Activated CD8-positive, alpha-beta memory T cell treated with anti-CD3 and anti-CD28 coated beads for 4 hours (primary cell): ENCODE data around the gene CDC25C.

ENCODE experiments used
- DNase-seq, 2 donors: peaks; one replicate each; pipeline ENCODE4 v3.0.0-alpha.2; 2020; ENCODE audit warnings: low read depth in 2 of 2

Gene CDC25C

DNA sequence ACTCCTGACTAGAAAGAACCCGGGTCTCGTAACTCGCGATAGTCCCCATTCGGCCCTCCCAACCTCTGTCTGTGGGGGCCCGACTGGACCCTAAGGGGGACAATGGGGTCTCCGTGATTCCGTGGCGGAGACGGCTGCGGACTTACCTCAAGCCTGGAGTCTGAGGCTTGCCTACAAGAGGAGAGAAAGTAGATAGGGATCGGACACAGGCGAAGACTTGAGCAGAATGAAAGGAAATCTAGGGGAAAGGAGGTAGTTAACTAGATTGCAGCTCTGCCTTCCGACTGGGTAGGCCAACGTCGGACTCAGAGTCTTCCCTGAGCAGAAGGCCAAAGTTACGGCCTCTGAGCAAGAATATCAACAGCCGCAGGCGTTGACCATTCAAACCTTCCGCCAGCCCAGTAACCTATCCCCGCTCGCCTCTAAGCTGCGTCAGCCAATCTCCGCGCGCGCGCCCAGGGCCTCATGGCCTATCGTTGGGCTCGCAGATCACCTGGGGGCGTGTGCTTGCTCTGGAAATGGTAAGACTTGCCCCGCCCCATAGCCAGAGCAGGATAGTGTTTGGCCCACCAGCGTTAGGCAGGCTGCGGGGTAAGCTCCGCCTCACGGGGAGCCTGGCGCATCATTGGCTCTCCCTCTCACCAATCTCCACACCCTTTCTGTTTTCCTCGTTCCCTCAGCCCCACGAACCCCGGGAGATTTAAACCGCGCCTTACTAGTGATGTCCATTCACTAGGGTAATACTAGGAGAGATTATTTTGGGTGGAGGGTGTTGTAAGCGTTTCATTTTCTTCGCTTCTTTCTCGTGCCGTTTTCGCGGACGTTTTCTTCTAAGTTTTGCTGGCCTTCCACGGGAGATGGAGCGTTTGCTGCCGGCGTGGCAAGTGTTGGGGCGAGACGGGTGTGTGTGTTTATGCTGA is at the start of gene CDC25C:
Gene CDC25C (minus strand): TSS at position 356 of the 920 bp plus-strand sequence. CDS start 624 bp downstream, outside the sequence.
- DNase-seq = peak; percentile 92 to 95

DNA sequence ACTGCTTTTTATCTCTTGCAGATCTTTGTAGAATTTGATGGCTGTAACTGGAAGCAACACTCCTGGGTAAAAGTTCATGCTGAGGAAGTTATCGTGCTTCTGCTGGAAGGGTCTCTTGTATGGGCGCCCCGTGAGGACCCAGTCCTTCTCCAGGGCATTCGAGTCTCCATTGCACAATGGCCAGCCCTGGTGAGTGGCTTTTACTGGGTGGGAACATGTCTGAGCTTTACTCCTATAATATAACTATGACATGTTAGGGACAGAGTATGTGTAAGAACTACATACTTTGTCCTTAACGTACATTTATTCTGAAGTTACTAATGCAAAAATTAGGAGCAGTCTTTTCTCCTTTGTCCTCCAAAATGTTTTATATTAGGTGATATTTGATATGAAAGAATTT is 41.0 kb upstream of the CDC25C start:
- DNase-seq = no peak

DNA sequence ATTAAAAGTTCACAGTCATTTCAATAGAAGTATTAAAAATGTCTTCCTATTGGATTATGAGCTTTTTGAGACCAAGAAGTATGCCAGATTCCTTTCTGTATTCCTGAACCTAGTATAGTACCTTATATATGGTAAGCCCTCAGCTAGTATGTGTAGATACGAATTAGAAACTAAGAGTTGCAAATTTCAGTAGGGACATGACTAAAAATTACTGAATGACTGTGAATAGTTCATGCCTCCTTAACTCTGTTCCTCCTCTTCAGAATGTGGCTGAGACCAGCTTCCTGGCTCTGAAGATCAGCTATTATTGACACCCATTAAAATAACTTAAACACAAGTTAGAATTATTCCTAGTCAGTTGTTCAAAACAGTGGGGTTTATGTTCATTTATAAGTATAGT is 40.6 kb upstream of the CDC25C start:
- no peak for DNase-seq

DNA sequence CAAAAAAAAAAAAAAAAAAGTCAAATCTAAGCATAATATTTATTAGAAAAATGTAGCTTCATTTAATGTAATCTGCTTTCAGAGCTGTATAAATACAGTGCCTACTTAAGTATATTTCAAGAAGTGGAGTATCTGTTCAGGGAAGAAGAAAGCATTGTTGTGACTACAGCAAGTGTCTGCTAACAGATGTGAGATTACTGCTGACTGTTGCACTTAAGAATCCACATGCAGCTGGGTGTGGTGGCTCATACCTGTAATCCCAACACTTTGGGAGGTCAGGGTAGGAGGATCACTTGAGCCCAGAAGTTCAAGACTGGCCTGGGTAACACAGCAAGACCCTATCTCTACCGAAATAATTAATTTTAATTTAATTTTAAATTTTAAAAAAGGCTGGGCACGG is 39.9 kb upstream of the CDC25C start:
- DNase-seq = no peak

DNA sequence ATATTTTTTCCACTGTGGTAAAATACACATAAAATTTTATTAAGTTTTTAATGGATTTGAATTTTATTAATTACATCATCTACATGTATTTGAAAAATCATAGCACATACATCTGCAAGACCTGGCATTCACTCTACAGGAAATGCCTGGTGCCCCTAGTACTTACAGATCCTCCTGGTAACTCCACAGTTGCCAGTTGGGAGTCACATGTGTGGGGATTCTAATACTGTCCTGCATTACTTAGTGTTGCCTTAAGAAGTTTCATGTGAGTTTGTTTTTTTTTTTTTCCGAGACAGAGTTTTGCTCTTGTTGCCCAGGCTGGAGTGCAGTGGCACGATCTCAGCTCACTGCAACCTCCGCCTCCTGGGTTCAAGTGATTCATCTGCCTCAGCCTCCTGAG is 38.9 kb upstream of the CDC25C start:
- DNase-seq = no peak

DNA sequence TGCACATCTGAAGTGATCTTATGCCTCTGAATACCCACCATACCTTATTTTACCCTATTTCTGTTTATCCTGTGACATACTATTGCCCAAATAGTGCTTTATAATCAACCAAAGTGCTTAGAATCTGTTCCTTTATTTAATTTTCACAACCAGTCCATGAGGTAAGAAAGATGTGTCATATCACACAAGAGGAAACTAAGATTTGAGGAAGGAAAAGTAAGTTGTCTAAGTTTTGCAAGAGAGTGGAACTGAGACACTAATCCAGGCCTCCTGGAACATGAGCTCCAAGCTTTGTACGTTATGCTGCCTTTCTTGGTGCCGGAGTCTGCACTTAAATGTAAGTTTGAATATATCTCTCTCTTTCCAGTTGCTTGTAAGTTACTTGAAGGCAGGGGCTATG is 38.1 kb upstream of the CDC25C start:
- no peak for DNase-seq

DNA sequence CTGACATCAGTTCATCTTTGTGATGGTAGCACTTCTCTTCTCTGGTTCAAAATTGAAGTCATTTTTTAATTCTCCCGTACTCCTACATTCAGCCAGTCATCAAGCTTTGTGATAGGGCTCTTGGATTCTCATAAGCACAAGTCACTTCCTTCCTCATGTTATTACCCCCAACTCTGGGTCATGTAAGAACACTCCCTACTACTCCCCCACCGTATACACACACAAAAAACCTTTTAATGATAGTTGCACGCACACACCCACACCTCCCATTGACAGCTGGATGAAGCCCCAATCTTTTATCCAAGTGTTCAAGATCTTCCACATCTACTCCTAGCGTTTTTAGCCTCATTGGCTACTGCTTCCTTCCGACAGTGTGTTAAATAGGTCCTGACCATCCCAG is 37.7 kb upstream of the CDC25C start:
- DNase-seq = no peak

DNA sequence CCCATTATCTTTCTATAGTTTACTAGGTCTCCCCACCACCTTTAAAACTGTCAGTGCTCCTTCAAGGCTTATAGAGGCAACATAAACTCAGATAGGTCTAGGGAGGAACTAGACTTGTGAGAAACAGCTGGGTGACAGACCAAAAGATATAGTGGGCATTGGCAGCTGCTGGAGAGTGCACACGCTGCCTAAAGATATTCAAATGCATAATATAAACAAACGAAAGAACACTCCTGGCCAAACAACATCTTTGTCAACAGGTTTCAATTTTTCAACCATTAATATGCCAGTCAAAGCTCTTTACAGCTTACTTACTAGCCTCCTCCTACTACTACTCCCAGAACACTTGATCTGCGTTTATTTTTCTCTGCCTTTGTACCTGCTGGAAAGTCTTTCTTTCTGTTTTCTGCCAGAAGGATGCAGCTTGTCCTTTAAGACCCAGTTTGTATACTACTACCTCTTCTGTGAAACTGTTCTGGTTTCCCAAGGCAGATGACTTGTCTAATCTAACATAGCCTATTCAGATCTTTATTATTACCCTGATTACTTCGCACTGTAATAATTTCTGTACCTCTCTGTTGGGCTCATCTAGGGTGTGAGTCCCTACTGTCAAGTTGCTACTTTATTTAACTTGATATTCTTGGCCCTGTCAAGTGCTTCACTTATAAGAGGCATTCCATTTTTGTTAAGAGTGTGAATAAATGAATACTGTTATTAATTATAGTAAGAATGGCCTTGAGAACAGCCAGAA is 35.2 kb upstream of the CDC25C start:
- DNase-seq = no peak

DNA sequence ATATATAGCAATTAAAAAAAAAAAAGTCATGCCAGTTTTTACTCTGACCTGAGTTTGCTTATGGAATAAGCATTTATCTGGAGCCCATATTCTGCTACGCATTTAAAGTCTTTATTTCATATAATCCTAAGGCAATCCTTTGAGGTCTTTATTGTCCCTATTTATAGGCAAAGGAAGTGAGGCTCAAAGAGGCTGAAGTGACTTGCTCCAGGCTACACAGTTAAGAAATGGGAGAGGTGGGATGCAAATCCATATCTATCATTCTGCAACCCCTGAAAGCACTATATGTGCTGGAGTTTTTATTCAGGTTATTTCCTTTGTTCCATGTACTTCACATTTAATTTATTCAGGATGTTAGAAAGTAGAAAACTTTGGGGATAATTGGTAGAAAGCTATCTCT is 33.0 kb upstream of the CDC25C start:
- no peak for DNase-seq

DNA sequence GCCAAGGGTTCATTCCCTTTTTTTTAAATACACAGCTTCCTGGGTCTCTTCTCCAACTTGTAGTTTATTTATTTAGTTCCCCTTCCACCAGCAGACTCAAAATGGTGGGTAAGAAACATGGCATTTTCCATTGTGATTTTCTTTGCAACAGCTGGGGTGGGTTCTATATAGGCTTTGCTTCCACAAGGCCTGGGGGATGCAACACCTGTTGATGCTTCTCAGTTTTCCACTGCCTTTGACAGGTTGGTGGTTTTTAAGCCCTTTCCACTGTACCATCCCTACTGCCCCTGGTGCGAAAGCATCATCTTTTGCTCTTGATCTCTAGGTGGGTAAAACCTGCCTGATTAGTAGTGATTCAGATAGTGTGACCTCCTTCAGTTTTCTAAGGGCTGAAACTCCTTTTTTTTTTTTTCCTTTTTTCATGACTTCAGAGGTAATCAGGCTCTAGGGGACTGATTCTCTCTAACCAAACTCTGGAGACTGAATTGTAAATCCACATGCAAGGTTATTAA is 29.4 kb upstream of the CDC25C start:
- DNase-seq = no peak

DNA sequence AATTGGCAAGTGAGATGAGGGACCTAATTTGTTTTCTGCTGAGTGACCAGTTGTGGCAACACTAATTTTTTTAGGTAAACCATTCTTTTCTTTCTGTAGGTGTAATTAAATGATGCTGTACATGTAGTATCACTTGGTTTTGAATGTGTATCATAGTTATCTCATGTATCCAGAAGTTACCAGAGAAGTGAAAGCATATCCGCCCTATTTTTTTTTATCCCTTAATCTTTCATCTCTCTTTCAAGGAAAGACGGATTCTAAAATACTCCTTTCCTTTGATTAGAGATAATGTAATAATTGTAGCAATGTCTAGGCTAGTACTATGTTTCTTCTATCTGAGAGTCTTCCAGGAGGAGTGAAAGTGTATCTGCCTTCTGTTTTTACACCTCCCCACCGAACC is 28.0 kb upstream of the CDC25C start:
- no peak for DNase-seq

DNA sequence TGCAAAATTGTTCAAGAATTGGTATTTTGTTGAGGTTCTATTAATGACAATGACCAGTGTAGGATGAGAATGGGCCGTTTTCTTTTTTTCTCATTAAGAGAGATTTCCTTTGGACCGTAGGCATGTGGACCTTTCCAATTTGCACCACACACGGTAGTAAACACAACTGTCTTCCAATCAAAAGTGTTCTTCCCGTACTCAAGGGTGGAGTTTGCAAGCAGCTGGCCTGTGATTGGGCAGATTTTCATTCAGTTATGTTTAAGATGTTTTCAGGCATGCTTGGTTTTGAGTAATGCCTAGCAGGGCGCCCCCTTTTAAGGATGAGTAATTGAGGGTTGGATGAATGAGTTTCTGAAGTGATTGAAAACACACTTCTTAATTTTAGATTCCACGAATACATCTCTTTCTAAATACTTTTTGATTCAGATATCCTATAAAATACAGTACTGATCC is 23.3 kb upstream of the CDC25C start:
- DNase-seq = no peak

DNA sequence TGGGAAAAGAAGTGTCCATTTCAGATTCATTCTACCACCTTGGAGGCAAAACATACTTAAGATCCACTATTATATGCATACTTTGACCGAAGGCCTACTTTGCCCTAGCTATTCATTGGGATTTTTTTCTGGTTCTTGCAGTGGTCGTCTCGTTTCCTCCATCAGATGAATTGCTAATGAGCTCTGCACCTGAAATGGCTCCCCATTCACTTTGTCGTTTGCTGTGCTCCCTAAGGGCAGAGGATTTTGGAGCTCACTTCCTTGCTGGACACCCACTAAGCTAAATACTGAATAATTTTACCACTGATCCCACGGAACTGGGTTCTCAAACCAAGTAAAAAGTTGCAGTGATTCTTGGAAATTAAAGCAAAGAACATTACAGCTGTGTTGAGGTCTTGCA is 22.8 kb upstream of the CDC25C start:
- no peak for DNase-seq

DNA sequence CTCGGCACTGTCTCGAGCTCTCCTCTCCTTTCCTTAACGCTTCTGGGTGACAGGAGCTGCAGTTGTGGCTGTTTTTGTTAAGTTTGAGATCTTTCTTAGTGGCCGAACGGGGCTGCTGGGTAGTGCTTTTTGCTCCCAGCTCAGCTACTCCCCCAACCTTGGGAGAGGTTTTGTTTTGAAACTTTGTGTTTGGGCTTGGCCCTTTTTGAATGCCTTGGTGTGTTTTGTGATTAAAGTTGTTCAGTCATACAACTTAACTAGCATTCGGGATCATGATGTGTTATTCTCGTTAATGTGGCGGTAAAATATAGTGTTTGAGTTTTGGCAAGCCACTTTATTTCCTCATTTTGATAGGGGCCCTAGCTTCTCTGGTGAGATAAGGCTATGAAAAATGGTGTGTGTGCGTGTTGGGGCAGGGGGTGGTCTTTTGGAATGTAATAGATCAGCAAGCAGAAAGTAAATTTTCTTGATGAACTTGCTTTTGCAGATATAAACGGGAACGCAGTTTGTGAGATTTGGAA is 22.0 kb upstream of the CDC25C start:
- no peak for DNase-seq

DNA sequence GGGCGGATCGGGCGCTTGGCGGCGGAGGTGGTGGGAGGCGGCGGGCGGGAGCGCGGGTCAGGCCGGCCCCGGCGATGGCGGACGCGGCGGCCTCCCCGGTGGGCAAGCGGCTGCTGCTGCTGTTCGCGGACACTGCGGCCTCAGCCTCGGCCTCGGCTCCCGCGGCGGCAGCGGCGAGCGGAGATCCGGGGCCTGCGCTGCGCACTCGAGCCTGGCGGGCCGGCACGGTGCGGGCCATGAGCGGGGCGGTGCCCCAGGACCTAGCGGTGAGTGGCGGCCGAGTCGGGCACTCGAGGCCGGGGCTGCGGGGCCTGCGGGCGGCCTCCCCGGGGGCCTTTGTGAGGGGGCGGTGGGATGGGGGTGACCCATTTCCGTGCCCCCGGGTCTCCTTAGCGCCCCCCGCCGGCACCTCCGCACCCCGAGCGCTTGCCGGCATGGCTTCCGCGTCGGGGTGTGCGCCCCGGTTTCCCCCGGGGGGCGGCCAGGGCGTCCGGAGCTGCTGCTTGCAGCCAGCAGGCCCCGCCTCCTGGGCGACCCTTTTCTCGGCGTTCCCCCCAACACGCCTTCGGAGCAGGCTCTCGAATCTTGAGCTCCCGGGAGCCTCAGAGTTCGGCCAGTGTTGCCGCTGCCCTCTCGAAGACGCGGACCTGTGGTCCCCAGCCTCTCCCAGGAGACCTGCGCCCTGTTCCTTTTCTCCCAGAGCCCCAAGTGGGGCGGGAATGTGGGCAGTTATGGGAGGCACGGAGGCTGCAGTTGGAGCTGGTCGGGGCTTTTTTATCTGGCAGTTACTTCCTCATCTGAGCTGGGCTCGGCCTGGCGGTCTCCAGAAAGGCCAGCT is 21.3 kb upstream of the CDC25C start:
- peak; percentile 38 to 47 for DNase-seq

DNA sequence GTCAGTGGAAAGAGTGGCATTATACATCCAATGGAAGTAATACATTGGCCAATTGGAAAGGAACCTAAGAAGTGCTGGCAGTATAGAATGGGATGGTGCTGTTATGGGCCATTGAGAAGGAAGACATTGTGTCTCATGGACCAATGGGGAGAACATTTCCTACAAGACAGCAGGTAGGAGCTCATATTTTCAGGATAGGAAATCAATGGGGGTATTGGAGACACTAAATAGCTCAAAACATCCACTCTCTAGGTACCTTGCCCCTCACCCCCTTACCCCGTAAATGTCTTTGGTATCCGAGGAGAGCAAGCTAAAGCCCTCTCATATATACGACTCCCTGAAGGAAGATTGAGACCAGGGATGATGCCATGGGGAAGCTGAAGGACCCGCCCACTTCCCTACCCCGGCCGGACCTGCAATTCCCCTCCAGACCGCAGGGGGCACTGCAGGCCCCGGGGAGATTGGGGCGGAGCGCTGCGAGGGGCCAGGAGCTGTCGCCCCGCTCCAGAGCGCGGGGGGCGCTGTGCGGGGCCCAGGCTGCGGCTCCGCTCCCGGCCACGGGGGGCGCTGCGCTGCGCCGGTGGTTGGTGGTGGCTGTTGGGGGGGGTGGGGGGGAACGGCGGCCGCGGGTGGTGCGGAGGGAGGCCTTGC is 20.6 kb upstream of the CDC25C start, which contains the start of gene KDM3B:
Gene KDM3B (plus strand): TSS at position 615 of the 651 bp plus-strand sequence. CDS start 111 bp downstream, outside the sequence.
- DNase-seq = peak; percentile 78 to 85

DNA sequence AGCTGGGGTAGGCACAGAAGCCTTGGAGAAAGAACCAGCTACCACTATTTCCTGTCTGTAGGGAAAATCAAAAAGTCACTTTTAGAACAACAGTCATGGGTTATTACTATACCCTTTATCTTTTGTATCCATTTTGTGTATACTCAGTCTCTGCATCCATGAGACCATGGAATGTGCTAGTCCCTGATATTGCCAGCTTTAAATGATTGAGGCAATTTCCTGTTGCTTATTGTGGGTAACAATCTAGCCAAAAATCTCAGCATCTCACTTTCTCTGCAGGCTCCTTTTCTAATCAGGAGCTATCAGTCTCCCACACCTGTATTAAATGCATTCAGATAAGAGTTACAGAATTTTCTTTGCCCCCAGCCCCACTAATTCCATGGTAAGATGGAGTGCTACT is 19.9 kb upstream of the CDC25C start:
- DNase-seq = no peak

DNA sequence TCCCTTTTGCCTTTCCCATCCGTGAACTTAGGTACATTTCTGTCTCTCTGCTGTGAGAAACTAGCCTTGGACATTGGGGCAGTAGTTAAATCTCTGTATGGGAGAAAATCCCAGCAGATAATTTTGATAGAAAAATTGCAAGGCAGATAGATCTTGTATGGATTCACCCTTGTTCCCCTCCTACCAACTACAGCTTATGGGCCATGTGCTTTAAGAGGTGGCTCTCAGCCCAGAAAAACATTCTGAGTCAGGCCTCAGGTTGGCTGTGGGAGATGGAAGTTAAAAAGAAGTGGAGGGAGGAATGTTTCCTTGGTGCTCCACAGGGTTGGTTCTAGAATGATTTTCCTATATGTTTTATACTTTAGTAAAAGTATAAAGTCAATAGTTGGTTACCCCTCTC is 19.5 kb upstream of the CDC25C start:
- DNase-seq = no peak

DNA sequence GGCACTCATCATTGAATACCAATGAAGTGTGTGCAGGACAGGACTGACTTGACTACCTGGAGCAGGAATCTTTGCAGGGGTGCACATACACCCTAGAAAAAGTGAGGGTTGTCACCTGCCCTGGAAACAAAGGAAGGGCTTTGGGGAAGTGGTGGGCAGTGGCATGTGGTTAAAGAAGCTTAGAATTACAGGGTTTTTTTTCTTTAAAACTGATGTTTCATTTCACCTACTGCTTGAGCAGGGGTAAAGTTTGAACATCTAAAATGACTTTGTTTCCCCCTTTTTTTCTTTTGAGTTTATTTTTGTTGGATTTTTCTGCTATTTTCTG is 18.9 kb upstream of the CDC25C start:
- DNase-seq = no peak

DNA sequence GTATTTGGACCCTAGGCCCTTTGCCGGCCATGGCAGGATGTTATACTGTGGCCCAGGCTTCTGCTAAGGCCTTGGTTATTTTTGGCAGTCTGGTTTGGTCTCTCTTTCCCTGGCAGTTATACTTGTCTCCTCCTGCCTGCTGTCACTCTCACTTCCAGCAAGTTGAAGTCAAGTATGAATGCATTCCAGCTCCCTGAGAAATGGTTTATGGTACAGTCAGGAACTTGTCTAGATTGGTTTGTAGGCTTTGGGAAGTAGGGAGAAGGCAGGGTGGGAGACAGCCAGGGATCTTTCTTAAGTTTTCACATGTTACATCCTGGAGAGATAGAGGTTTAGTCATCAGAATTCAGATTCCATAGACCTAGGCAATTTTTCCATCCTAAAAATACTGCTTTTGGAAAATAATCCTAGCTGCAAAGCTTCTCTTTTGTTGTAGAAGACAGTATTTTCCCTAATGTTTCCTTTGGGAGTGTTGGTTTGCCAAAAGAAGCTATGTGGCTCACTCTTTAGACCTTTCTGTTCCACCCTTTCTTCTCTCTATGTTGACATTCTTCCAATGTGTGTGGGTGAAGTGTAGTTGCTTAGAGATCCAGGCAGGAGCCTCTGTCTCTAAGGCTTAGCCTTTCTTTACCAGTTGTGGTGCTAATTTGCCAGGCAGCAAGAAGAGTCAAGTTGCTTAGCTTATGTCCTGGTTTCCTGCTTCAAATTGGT is 18.4 kb upstream of the CDC25C start:
- no peak for DNase-seq
